ENCODE results near the gene DNAJB11. TPM values are rescaled to one million over a fixed set of nuclear protein-coding genes. Genes with fewer than 3 reads are reported as not detected.
A peak's percentile ranks its signal among the peaks of the same experiment; 100 is the strongest.

The DNAJB11 gene
- total and polyA plus RNA-seq, 2 experiments from 2014 or later: 72.6 to 85.6 TPM

DNA sequence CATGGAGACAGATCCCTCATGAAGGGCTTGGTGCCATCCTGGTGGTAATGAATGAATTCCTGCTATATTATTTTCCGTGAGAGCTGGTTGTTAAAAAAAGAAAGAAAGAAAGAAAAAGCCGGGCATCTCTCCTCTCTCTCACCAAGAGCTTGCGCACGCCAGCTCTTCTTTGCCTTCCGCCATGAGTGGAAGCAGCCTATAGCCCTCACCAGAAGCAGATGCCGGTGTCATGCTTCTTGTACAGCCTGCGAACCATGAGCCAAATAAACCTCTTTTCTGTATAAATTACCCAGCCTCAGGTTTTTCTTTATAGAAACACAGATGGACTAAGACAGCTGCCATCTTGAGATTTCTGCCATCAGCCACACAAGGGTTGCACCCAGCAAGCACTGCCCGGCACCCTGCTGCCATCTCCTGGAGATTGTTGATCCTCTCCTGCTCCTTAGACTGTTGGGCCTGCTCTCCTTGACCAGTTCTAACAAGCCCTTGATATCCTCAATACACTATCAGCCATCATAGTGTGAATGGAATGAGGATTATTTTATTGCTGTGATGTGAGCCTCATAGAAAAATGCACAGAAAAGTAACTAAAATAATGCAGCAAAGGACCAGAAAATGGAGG is 38.8 kb downstream of the DNAJB11 start:
- no peak overlapping the region for H3K4me3 Mint-ChIP-seq
- no peak overlapping the region for H2AFZ ChIP-seq
- TF ChIP-seq NANOG (IDR thresholded peaks at IDR 0.05; ENCODE audit: borderline replicate concordance) (no peak), ZNF462 (CRISPR knock-in tag; IDR thresholded peaks at IDR 0.05) (no peak)
- TF ChIP-seq, protein P1, sequence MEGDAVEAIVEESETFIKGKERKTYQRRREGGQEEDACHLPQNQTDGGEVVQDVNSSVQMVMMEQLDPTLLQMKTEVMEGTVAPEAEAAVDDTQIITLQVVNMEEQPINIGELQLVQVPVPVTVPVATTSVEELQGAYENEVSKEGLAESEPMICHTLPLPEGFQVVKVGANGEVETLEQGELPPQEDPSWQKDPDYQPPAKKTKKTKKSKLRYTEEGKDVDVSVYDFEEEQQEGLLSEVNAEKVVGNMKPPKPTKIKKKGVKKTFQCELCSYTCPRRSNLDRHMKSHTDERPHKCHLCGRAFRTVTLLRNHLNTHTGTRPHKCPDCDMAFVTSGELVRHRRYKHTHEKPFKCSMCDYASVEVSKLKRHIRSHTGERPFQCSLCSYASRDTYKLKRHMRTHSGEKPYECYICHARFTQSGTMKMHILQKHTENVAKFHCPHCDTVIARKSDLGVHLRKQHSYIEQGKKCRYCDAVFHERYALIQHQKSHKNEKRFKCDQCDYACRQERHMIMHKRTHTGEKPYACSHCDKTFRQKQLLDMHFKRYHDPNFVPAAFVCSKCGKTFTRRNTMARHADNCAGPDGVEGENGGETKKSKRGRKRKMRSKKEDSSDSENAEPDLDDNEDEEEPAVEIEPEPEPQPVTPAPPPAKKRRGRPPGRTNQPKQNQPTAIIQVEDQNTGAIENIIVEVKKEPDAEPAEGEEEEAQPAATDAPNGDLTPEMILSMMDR (conservative IDR thresholded peaks at IDR 0.05; ENCODE audit: low read depth in 2 of 2): peak in 1 of 2 experiments; percentile 54; a peak in 2 of 4 replicates
- no peaks in the 10 kb centered on the region for H3K79me2 ChIP-seq (replicated peaks; ENCODE audit: insufficient read depth)
- DNase-seq (ENCODE audit: low spot score): peak; percentile 18
- H3K27me3 ChIP-seq (ENCODE audit: insufficient read depth): no peaks in the 10 kb centered on the region
- H4K20me1 ChIP-seq (replicated peaks; ENCODE audit: insufficient read depth): no peaks in the 10 kb centered on the region
- no peak overlapping the region for H3K4me3 ChIP-seq
- no peaks in the 10 kb centered on the region for H3K9me3 Mint-ChIP-seq
- H3K27me3 Mint-ChIP-seq (ENCODE audit: insufficient read depth, low read depth, poor library complexity): no peaks in the 10 kb centered on the region
- H3K9me2 ChIP-seq (ENCODE audit: insufficient read depth): no peaks in the 10 kb centered on the region
- ATAC-seq: peak; percentile 26; the same call in 1 of the 3 replicates
- no peaks in the 10 kb centered on the region for H3K36me3 Mint-ChIP-seq (ENCODE audit: low read depth)
- H3K4me2 ChIP-seq: no peak overlapping the region
- H3K4me1 ChIP-seq (ENCODE audit: insufficient read depth): no peaks in the 10 kb centered on the region
- H3K36me3 ChIP-seq (ENCODE audit: insufficient read depth): no peaks in the 10 kb centered on the region
- no peak overlapping the region for H3K27ac Mint-ChIP-seq
- no peaks in the 10 kb centered on the region for H3F3A ChIP-seq (replicated peaks; ENCODE audit: low read depth)
- H3K27ac ChIP-seq (ENCODE audit: low read depth): no peak overlapping the region
- peaks cover 1% of the 10 kb centered on the region; the same call in 1 of the 3 replicates for H3K4me1 Mint-ChIP-seq
